AG10803 (cell line): ENCODE measurements around the gene ATP5PD.
"Not testable (repeated sequence)": the region's sequence is repeated elsewhere in the genome, so short reads cannot be mapped to it uniquely, and the experiment has no call there.

ENCODE experiments used
- DNase-seq: peaks from one replicate; pipeline ENCODE4 v3.0.0; 2010; ENCODE audit warnings: low read depth
- H3K4me3 ChIP-seq: 2 replicates; pipeline ENCODE4 v1.5.1; 2011; ENCODE audit warnings: mild to moderate bottlenecking, low read length, control low read depth
- CTCF ChIP-seq: conservative IDR thresholded peaks from 2 replicates; pipeline ENCODE4 v1.5.1; 2011; ENCODE audit warnings: mild to moderate bottlenecking, low read length, control low read depth, inconsistent platforms

ATP5PD gene

GRCh38 chr17:75034236-75034908 lies 12.4 kb downstream of the ATP5PD start:
- H3K4me3 ChIP-seq, result peak overlapping the region; percentile 94
- TF ChIP-seq CTCF, result peak; percentile 16; the same call in 1 of the 2 replicates
- peak; percentile 85 for DNase-seq

GRCh38 chr17:75033346-75034235 lies 13.2 kb downstream of the ATP5PD start:
- peak overlapping the region; percentile 94 for H3K4me3 ChIP-seq
- DNase-seq, result peak; percentile 89
- TF ChIP-seq CTCF, result no peak

- DNase-seq, result no peak
- H3K4me3 ChIP-seq, result peak overlapping the region; percentile 94
- no peak for TF ChIP-seq CTCF
Measured at GRCh38 chr17:75032720-75033280, 14.0 kb downstream of the ATP5PD start.

GRCh38 chr17:75031972-75032719 lies 14.6 kb downstream of the ATP5PD start:
- TF ChIP-seq CTCF, result no peak
- peak overlapping the region; percentile 94 for H3K4me3 ChIP-seq
- peak; percentile 83 for DNase-seq

- no peak overlapping the region for H3K4me3 ChIP-seq
- DNase-seq, result no peak
- TF ChIP-seq CTCF, result no peak
Measured at GRCh38 chr17:75030161-75030560, 16.6 kb downstream of the ATP5PD start.

- DNase-seq, H3K4me3 ChIP-seq: not testable (repeated sequence)
Measured at GRCh38 chr17:75026650-75027049, 20.1 kb downstream of the ATP5PD start.

- not testable (repeated sequence) for DNase-seq, H3K4me3 ChIP-seq
Measured at GRCh38 chr17:75025398-75025734, 21.4 kb downstream of the ATP5PD start.
